Activated CD4-positive, alpha-beta memory T cell treated with anti-CD3 and anti-CD28 coated beads, Interleukin-2, amount 10 ng/mL, durations not matched to agents 7 days and 5 days (primary cell): ENCODE results near the gene DUSP1. TPM values are rescaled to one million over a fixed set of nuclear protein-coding genes. Genes with fewer than 3 reads are reported as not detected.

ENCODE experiments used
- CTCF ChIA-PET: fragments of 350-600 bp; sonication (Branson Sonifier 250); formaldehyde crosslinking; loops from one replicate; lab custom pipeline; 2021; ENCODE audit warnings: antibody characterized with exemption, inconsistent platforms; lab: Charles Lee
- POLR2A ChIA-PET: fragments of 350-600 bp; sonication (Branson Sonifier 250); formaldehyde crosslinking; loops from one replicate; lab custom pipeline; 2021; ENCODE audit warnings: antibody characterized with exemption; lab: Charles Lee
- DNase-seq: peaks from one replicate; pipeline ENCODE4 v3.0.0-alpha.2; 2020
- H3K27ac Mint-ChIP-seq: one replicate; pipeline ENCODE4 v1.8.0; 2021; ENCODE audit warnings: mild to moderate bottlenecking, mixed read lengths
- H3K27me3 Mint-ChIP-seq: one replicate; pipeline ENCODE4 v1.8.0; 2021; ENCODE audit warnings: mixed read lengths
- H3K36me3 Mint-ChIP-seq: one replicate; pipeline ENCODE4 v1.8.0; 2021; ENCODE audit warnings: low read depth, mixed read lengths
- H3K4me1 Mint-ChIP-seq: one replicate; pipeline ENCODE4 v1.8.0; 2021; ENCODE audit warnings: mixed read lengths
- H3K4me3 Mint-ChIP-seq: one replicate; pipeline ENCODE4 v1.8.0; 2021; ENCODE audit warnings: mild to moderate bottlenecking, mixed read lengths
- H3K9me3 Mint-ChIP-seq: one replicate; pipeline ENCODE4 v1.8.0; 2021; ENCODE audit warnings: mixed read lengths
- total RNA-seq, 2 experiments: library from RNA; stranded (reverse); gene quantifications; one replicate each; pipeline ENCODE4 v1.2.3, GENCODE V29; 2021

The DUSP1 gene
- total RNA-seq, 2 experiments from 2014 or later: 17.0 to 18.8 TPM

DNA sequence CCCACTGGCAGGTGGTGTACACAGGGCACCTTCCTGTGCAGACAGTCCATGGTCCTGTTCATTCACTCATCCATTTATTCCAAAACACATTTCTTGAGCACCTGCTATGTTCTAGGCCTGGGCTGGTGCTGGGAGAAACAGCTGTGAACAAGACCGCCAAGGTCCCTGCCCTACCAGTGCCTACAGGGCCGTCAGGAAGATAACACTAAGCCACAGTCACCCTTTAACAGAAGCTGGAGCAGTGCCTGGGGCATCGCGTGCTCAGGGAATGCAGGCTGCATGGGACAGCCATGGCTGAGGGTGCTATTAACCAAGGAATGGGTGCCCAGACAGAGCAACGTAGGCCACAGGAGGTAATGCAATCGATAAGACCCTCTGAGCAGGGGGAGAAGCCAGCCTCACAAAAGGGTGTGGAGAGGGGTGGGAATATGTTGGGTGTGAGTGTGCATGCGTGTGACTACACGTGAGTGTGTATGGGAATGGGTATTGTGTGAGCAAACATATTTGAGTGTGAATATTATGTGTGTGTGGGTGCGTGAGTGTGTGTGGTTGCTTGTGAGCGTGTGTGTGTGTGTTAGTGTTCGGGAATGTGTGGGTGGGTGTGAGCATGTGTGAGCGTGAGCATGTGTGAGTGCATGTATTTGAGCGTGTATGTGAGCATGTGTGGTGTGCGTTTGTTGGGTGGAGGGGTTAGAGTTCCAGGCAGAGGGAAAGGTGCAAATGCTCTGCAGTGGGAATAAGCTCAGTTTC lies 19.1 kb downstream of the DUSP1 start:
- Mint-ChIP-seq H3K4me3 (no peak overlapping the region), H3K27ac (no peak overlapping the region), H3K9me3 (peaks cover 4% of the 10 kb centered on the region), H3K27me3 (peaks cover 5% of the 10 kb centered on the region), H3K36me3 (no peaks in the 10 kb centered on the region), H3K4me1 (no peaks in the 10 kb centered on the region)
- CTCF ChIA-PET: interaction anchor here (2.1 kb wide), 1 partner anchor 37 kb away, joined by 4 read pairs; no protein-coding TSS in a partner anchor
- no peak for DNase-seq
- POLR2A ChIA-PET: no interaction called here

GRCh38 chr5:172749881-172750633 lies 20.9 kb downstream of the DUSP1 start:
- CTCF ChIA-PET: interaction anchor here (1.1 kb wide), 1 partner anchor 15 kb away, joined by 3 read pairs; no protein-coding TSS in a partner anchor
- POLR2A ChIA-PET: interaction anchor here (1.0 kb wide), 1 partner anchor 27 kb away, joined by 3 read pairs; no protein-coding TSS in a partner anchor
- no peaks in the 10 kb centered on the region for H3K4me1 Mint-ChIP-seq
- H3K4me3 Mint-ChIP-seq: no peak overlapping the region
- DNase-seq: no peak
- no peak overlapping the region for H3K27ac Mint-ChIP-seq
- peaks cover 4% of the 10 kb centered on the region for H3K9me3 Mint-ChIP-seq
- H3K36me3 Mint-ChIP-seq: no peaks in the 10 kb centered on the region
- H3K27me3 Mint-ChIP-seq: peaks cover 6% of the 10 kb centered on the region

DNA sequence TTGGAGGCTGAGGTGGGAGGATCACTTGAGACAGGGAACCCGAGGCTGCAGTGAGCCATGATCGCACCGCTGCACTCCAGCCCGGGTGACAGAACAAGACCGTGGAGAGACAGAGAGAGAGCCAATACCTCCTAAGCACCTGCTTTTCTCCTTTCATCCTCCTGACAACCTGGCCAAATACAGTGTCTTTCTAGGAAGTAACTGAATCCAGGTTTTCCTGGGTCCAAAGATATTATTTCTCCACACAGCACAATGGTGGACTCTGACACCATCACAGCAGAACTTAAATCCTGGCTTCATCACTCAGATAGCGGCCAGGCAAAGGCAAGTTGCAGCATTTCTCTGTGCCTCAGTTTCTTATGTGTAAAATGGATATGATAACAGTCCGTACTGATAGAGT lies 21.9 kb downstream of the DUSP1 start:
- Mint-ChIP-seq H3K4me3 (no peak overlapping the region), H3K4me1 (no peaks in the 10 kb centered on the region), H3K9me3 (peaks cover 4% of the 10 kb centered on the region), H3K27ac (no peak overlapping the region), H3K36me3 (no peaks in the 10 kb centered on the region), H3K27me3 (peaks cover 6% of the 10 kb centered on the region)
- DNase-seq: no peak
- POLR2A ChIA-PET: no interaction called here
- CTCF ChIA-PET: interaction anchor here (1.1 kb wide), 1 partner anchor 16 kb away, joined by 3 read pairs; no protein-coding TSS in a partner anchor

DNA sequence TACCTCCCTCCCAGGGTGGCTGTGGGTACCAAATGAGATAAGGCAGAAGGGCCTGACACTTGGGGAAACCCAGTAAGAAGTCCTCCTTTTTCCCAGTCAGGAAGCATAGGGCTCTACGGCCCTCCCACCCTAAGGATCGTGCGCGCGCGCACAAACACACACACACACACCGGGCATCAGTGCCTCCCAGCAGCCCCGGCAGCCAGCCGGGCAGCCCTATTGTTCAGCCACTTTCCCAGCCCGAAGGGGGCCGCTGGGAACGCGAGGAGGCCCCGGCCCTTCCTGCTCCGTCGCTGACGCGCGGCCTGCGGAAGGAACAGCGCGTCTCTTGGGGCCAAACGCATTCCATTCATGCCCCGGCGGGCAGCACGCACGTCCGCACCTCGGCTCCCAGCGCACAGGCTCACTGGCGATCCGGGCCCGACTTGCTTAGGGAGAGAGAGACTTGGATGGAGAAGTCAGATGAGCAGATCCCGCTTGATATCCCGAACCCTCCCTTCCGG lies 22.6 kb downstream of the DUSP1 start:
- Mint-ChIP-seq H3K4me1 (no peaks in the 10 kb centered on the region), H3K27ac (no peak overlapping the region), H3K9me3 (peaks cover 4% of the 10 kb centered on the region), H3K27me3 (peaks cover 2% of the 10 kb centered on the region), H3K36me3 (no peaks in the 10 kb centered on the region), H3K4me3 (no peak overlapping the region)
- CTCF ChIA-PET: no interaction called here
- DNase-seq: no peak
- POLR2A ChIA-PET: no interaction called here

DNA sequence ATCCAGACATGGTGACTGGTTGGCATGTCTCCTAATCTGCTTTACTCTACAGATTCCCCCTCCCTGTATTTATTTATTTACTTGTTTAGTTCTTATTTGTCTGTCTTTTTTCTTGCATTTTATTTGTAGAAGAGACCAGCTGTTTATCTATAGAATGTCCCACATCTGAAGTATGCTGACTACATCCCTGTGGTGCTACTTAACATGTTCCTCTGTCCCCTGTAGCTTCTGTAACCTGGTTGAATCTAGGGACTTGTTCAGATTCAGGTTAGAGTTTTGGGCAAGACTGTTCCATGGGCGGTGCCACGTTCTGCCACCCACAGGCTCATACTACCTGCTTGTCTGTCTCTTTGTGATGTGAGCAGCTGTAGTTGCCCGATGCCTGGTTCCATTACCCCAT lies 23.5 kb downstream of the DUSP1 start:
- Mint-ChIP-seq H3K27ac (no peak overlapping the region), H3K9me3 (peaks cover 4% of the 10 kb centered on the region), H3K4me3 (no peak overlapping the region), H3K36me3 (no peaks in the 10 kb centered on the region), H3K27me3 (peaks cover 2% of the 10 kb centered on the region), H3K4me1 (no peaks in the 10 kb centered on the region)
- CTCF ChIA-PET: no interaction called here
- DNase-seq: no peak
- POLR2A ChIA-PET: no interaction called here

GRCh38 chr5:172746725-172747124 lies 24.3 kb downstream of the DUSP1 start:
- H3K4me1 Mint-ChIP-seq: no peaks in the 10 kb centered on the region
- no peaks in the 10 kb centered on the region for H3K36me3 Mint-ChIP-seq
- ChIA-PET POLR2A (no interaction called here), CTCF (no interaction called here)
- peaks cover 2% of the 10 kb centered on the region for H3K27me3 Mint-ChIP-seq
- no peak for DNase-seq
- H3K9me3 Mint-ChIP-seq: peaks cover 4% of the 10 kb centered on the region
- no peak overlapping the region for H3K4me3 Mint-ChIP-seq
- H3K27ac Mint-ChIP-seq: no peak overlapping the region

DNA sequence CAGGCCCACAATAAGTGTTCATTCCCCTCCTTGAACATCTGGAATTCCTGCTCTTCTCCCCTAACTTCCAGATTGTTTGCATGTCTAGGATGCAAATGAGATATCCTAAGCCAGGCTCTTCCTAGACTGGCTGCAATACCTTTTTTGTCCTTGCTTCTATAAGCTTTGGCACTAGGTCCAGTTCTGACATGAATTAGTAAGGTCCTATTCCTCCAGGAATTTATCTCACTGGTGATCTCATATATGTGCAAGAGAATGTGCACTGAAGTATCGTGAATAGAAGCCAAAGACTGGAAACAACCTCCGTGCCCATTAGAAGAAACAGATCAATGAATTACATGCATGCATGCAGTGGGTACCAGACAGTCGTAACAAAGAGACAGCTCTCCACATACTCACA lies 25.2 kb downstream of the DUSP1 start:
- H3K9me3 Mint-ChIP-seq: peaks cover 4% of the 10 kb centered on the region
- H3K27me3 Mint-ChIP-seq: peaks cover 2% of the 10 kb centered on the region
- CTCF ChIA-PET: no interaction called here
- no peaks in the 10 kb centered on the region for H3K36me3 Mint-ChIP-seq
- no peaks in the 10 kb centered on the region for H3K4me1 Mint-ChIP-seq
- H3K4me3 Mint-ChIP-seq: no peak overlapping the region
- POLR2A ChIA-PET: no interaction called here
- DNase-seq: no peak
- no peak overlapping the region for H3K27ac Mint-ChIP-seq

- no peak overlapping the region for H3K27ac Mint-ChIP-seq
- no peaks in the 10 kb centered on the region for H3K4me1 Mint-ChIP-seq
- no peaks in the 10 kb centered on the region for H3K36me3 Mint-ChIP-seq
- ChIA-PET CTCF (no interaction called here), POLR2A (no interaction called here)
- no peak for DNase-seq
- H3K4me3 Mint-ChIP-seq: no peak overlapping the region
- peaks cover 4% of the 10 kb centered on the region for H3K9me3 Mint-ChIP-seq
- peaks cover 2% of the 10 kb centered on the region for H3K27me3 Mint-ChIP-seq
Measured at GRCh38 chr5:172745406-172745805, 25.6 kb downstream of the DUSP1 start.

GRCh38 chr5:172744123-172745104 lies 26.6 kb downstream of the DUSP1 start:
- POLR2A ChIA-PET: no interaction called here
- H3K4me1 Mint-ChIP-seq: no peaks in the 10 kb centered on the region
- H3K9me3 Mint-ChIP-seq: peaks cover 4% of the 10 kb centered on the region
- CTCF ChIA-PET: no interaction called here
- no peaks in the 10 kb centered on the region for H3K36me3 Mint-ChIP-seq
- H3K27ac Mint-ChIP-seq: no peak overlapping the region
- DNase-seq: no peak
- no peak overlapping the region for H3K4me3 Mint-ChIP-seq
- peaks cover 2% of the 10 kb centered on the region for H3K27me3 Mint-ChIP-seq

DNA sequence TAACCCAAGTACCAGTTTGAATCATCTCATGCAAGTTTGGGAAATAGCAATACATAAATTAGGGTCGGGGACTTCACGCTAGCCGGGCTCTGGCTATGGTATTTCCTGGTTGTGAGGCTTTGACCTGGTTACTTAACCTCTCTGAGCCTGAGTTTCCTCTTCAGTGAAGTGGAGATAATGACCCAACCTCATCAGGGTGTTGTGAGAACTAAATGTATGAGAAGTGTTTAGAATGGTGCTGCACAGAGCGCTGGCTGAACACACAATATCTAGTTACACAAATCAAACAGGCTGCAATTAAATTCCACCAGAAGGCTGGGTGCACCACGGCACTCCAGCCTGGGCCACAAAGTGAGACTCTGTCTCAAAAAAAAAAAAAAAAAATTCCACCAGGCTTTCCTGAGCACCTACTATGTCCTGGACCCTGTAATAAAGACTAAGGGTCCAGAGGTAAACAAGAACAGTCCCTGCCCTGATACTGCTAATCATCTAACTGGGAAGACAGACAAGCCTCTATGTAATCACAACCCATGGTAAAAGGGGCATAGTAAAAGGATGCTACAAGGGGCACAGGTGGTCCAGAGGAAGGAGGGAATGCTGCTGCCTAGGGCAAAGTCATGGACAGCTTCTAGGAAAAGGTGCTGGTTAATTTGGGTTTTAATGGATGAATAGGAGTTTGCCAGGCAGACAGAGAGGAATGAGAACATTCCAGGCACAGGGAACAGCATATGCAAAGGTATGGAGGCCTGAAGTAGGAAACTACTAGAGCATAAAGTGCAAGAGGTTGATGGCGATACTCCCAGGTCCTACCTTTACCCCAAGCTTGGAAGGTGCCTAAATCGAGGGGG lies 27.7 kb downstream of the DUSP1 start:
- DNase-seq: no peak
- no peaks in the 10 kb centered on the region for H3K36me3 Mint-ChIP-seq
- no peak overlapping the region for H3K27ac Mint-ChIP-seq
- H3K4me3 Mint-ChIP-seq: no peak overlapping the region
- peaks cover 2% of the 10 kb centered on the region for H3K27me3 Mint-ChIP-seq
- ChIA-PET POLR2A (no interaction called here), CTCF (no interaction called here)
- no peaks in the 10 kb centered on the region for H3K4me1 Mint-ChIP-seq
- H3K9me3 Mint-ChIP-seq: peaks cover 4% of the 10 kb centered on the region

DNA sequence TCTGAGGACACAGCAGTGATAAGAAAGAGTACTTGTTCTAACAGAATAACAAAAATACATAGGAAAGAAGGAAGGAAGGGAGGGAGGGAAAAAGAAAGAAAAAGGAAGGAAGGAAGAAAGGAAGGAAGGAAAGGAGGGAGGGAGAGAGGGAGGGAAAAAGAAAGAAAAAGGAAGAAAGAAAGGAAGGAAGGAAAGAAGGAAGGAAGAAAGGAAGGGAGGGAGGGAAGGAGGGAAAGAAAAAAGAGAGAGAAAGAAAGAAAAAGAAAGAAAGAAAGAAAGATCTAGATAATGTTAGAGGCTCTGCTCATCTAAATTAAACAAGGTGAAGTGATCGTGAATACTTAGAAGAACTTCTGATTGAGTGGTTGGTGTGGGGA lies 29.8 kb downstream of the DUSP1 start:
- Mint-ChIP-seq H3K27me3 (peaks cover 2% of the 10 kb centered on the region), H3K9me3 (no peaks in the 10 kb centered on the region), H3K4me3 (no peak overlapping the region), H3K4me1 (no peaks in the 10 kb centered on the region), H3K27ac (no peak overlapping the region), H3K36me3 (no peaks in the 10 kb centered on the region)
- POLR2A ChIA-PET: no interaction called here
- CTCF ChIA-PET: no interaction called here
- DNase-seq: no peak
